NB4 (cell line): ENCODE results near the gene SRGAP3.

ENCODE experiments used
- DNase-seq: peaks from one replicate; pipeline ENCODE4 v3.0.0; 2010; ENCODE audit warnings: low read depth
- H3K4me3 ChIP-seq: one replicate; pipeline ENCODE4 v1.5.1; 2011; ENCODE audit warnings: mild to moderate bottlenecking, low read depth, low read length, moderate library complexity
- MYC ChIP-seq: IDR thresholded peaks from 2 replicates; pipeline ENCODE4 v1.6.1; 2011; ENCODE audit warnings: low read depth, low read length
- POLR2A ChIP-seq: IDR thresholded peaks from 2 replicates; pipeline ENCODE4 v1.6.1; 2011; ENCODE audit warnings: mild to moderate bottlenecking; ENCODE audit not compliant: insufficient read length; ENCODE audit errors: extremely low read depth
- TF ChIP-seq, protein P1 (sequence below): IDR thresholded peaks from 2 replicates; pipeline ENCODE4 v1.6.1; 2011; ENCODE audit warnings: low read depth, low read length
- TF ChIP-seq, protein P2 (sequence below): IDR thresholded peaks from one replicate; pipeline ENCODE4 v1.5.1; 2012; ENCODE audit warnings: low read depth, low read length

Gene SRGAP3

DNA sequence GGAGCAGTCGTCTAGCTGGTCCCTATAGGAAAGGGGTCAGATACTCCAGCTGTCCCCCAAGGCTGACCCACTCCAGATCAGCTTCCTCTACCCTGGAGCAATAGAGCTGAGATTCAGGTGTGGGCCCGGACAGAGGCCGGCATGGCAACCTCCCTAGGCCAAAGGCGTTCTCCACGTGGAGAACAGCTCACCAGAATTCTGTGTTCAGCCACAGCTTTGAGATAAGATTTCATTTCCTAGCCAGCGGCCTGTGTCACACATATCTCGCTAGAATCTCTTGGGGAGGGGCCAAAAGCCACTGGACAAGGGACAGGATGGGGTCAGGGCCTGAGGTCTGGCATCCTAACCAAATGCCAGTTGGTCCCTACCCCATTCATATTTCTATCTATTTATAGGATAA, 20.1 kb downstream of the SRGAP3 start:
- no peak for DNase-seq
- H3K4me3 ChIP-seq: no peak overlapping the region
- TF ChIP-seq POLR2A (no peak), MYC (no peak)
- TF ChIP-seq, protein P1, sequence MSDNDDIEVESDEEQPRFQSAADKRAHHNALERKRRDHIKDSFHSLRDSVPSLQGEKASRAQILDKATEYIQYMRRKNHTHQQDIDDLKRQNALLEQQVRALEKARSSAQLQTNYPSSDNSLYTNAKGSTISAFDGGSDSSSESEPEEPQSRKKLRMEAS: no peak
- TF ChIP-seq, protein P2, sequence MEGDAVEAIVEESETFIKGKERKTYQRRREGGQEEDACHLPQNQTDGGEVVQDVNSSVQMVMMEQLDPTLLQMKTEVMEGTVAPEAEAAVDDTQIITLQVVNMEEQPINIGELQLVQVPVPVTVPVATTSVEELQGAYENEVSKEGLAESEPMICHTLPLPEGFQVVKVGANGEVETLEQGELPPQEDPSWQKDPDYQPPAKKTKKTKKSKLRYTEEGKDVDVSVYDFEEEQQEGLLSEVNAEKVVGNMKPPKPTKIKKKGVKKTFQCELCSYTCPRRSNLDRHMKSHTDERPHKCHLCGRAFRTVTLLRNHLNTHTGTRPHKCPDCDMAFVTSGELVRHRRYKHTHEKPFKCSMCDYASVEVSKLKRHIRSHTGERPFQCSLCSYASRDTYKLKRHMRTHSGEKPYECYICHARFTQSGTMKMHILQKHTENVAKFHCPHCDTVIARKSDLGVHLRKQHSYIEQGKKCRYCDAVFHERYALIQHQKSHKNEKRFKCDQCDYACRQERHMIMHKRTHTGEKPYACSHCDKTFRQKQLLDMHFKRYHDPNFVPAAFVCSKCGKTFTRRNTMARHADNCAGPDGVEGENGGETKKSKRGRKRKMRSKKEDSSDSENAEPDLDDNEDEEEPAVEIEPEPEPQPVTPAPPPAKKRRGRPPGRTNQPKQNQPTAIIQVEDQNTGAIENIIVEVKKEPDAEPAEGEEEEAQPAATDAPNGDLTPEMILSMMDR: no peak

DNA sequence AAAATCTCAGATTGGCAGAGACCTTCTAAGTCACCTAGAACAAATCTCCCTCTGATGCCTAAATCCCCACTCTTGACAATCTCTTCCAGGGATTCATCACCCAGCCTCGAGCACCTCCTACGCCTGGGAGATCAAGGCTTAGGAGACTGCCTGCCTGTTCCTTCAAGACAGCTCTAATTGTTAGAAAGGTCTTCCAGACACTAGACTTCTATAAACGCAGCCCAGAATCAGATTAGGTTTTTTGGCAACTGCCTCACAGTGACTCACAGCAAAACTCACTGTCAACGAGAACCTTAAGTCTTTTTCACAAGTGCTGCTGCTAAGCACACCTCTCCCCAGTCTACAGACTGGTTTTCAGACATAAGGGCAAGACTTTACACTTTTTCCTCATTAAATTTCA, 23.1 kb downstream of the SRGAP3 start:
- TF ChIP-seq, protein P2: no peak
- TF ChIP-seq, protein P1: no peak
- TF ChIP-seq POLR2A: no peak
- no peak for TF ChIP-seq MYC
- no peak overlapping the region for H3K4me3 ChIP-seq
- no peak for DNase-seq

DNA sequence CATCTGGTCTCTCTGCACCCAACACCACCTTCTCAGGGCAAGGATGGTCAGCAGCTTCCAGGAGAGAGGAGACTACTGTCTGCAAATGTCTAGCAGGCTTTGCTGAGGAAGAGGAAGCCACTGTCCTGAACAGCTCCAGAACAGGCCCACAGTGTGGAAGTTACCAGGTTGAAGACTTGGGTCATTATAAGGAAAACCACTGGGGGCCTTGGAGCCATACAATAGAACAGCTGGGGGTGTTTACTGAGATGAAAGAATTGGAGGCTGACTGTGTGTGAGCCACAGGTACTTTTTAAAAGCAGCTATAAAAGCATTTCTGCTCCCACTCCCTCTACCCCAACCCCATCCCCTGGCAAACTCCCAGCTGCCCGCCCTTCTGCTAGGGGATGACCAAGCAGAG, 24.2 kb downstream of the SRGAP3 start:
- DNase-seq: no peak
- TF ChIP-seq, protein P2: no peak
- TF ChIP-seq MYC (no peak), POLR2A (no peak)
- TF ChIP-seq, protein P1: no peak
- no peak overlapping the region for H3K4me3 ChIP-seq

DNA sequence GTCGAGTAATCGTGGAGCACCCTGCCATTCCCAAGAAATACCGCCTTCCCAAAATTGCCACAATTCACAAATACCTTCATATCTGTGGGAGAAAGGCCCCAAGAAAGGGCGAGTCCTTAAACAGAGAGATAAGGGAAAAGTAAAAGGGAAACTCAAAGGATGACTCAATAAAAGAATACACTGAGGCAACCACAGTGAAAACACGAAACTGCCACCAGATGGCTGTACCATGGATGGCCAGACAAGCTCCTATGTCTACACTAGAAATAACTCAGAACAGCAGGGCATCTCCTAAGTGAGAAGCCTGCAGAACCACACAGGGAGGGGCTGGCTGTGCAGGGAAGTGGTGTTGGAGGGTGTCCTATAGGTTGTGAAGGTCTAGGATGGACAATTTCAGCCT, 25.0 kb downstream of the SRGAP3 start:
- TF ChIP-seq, protein P1: no peak
- TF ChIP-seq, protein P2: no peak
- TF ChIP-seq POLR2A (no peak), MYC (no peak)
- H3K4me3 ChIP-seq: no peak overlapping the region
- peak; percentile 32 for DNase-seq

DNA sequence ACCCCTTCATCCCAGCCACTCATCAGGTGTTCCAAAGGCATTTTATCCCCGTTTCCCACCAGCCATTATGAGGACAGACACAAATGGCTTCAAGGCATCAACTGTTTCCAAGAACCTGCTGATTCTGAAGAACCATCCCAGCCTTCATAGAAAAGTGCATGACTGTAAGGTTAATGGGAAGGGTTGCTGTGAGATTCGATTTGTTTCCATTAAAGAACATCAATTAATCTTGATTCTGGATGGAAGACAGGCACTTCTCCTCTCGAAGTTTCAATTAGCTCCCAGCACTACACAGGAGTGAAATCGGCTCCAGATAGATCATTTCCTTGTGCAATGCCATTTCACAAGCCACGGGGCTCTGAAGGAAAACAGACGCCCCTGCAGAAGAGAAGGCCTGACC, 25.8 kb downstream of the SRGAP3 start:
- H3K4me3 ChIP-seq: no peak overlapping the region
- no peak for DNase-seq
- TF ChIP-seq, protein P1: no peak
- TF ChIP-seq POLR2A: no peak
- TF ChIP-seq, protein P2: no peak
- no peak for TF ChIP-seq MYC
